ENCODE results near the gene ARFGEF2. TPM values are rescaled to one million over a fixed set of nuclear protein-coding genes. Genes with fewer than 3 reads are reported as not detected.
A peak's percentile ranks its signal among the peaks of the same experiment; 100 is the strongest.

Gene ARFGEF2
- polyA plus RNA-seq, 4 donors = 27.1 to 30.8 (median 28.9) TPM

DNA sequence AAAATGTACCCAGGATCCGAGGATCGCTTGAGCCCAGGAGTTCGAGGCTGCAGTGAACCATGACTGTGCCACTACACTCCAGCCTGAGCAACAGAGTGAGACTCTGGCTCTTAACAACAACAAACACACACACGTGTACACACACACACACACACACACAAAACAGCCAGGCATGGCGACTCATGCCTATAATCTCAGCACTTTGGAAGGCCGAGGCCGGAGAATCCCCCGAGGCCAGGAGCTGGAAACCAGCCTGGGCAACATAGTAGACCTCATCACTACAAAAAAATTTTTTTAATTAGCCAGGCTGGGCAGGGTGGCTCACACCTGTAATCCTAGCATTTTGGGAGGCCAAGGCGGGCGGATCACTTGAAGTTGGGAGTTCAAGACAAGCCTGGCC lies 23.3 kb upstream of the ARFGEF2 start:
- no peak for DNase-seq (ENCODE audit: low read depth in 4 of 4, low spot score in 3 of 4)

GRCh38 chr20:48898896-48899530 lies 22.5 kb upstream of the ARFGEF2 start:
- DNase-seq (ENCODE audit: low read depth in 4 of 4, low spot score in 3 of 4) = no peak

DNA sequence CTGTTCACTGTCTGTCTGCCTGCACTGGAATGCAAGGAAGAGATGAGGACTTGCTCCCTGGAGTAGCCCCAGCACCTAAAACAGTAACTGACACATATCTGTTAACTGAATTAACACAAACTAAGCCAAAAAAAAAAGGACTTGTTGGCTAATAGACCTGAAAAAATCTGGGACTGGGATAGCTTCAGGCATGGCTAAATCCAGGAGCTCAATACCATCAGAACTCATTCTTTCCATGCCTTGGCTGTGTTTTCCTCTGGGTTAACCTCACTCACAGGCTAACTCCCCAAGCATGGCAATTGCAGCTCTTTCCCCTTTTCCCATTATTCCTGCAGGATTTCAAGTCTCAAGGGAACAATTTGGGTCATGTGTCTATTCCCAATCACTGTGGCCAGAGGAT lies 21.6 kb upstream of the ARFGEF2 start:
- DNase-seq (ENCODE audit: low read depth in 4 of 4, low spot score in 3 of 4) = no peak

DNA sequence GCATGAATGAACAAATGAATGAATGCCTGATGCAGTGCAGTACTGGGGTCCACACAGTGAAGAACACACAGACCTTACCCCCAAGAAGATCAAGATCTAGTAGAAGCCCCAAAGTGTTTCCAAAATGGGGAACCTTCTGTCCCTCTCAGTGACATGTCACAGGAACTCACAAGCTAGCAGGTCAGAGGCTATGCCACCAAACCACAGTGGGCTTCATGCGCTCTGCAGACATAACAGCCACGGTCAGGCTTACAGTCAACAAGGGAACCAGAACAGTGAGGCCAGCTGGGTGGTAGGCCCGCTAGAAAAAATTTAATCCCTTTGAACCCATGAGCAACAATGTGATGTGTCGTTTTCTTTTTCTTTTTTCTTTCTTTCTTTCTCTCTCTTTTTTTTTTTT lies 20.2 kb upstream of the ARFGEF2 start:
- DNase-seq (ENCODE audit: low read depth in 4 of 4, low spot score in 3 of 4) = no peak

DNA sequence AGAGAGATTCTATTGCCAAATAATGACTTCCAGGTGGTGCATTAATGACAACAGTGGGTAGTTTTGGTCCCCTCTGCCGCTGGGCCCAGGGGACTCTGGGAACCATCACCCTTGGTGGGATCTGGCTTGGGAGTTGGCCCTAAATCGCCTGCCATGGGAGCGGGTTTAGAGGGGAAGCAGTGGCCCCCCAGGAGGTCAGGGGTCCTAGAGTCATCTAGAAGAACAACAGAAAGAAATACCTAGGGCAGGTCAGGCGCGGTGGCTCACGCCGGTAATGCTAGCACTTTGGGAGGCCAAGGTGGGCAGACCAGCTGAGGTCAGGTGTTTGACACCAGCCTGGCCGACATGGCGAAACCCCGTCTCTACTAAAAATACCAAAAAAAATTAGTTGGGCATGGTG lies 17.8 kb upstream of the ARFGEF2 start:
- no peak for DNase-seq (ENCODE audit: low read depth in 4 of 4, low spot score in 3 of 4)

- peak in 2 of 4 donors; percentile 36 to 50 for DNase-seq (ENCODE audit: low read depth in 4 of 4, low spot score in 3 of 4)
These were observed 16.8 kb upstream of the ARFGEF2 start for GRCh38 chr20:48904566-48905296.

DNA sequence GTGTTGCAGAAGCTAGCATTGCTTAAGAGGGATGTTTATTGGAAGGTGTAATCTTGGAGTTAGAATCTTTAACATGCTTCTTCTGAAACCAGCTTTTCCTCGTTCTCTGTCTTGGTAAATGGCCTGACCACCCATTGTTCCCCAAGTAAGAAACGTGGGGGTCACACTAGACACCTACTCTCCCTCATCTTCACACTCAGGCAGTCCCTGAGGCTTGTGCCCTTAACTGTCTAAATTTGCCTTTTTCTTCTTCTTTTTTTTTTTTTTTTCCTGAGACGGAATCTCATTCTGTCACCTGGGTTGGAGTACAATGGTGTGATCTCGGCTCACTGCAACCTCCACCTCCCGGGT lies 16.2 kb upstream of the ARFGEF2 start:
- DNase-seq (ENCODE audit: low read depth in 4 of 4, low spot score in 3 of 4) = no peak

GRCh38 chr20:48906221-48906877 lies 15.2 kb upstream of the ARFGEF2 start:
- DNase-seq (ENCODE audit: low read depth in 4 of 4, low spot score in 3 of 4) = no peak

- no peak for DNase-seq (ENCODE audit: low read depth in 4 of 4, low spot score in 3 of 4)
These were observed 12.7 kb upstream of the ARFGEF2 start for GRCh38 chr20:48908656-48909319.

DNA sequence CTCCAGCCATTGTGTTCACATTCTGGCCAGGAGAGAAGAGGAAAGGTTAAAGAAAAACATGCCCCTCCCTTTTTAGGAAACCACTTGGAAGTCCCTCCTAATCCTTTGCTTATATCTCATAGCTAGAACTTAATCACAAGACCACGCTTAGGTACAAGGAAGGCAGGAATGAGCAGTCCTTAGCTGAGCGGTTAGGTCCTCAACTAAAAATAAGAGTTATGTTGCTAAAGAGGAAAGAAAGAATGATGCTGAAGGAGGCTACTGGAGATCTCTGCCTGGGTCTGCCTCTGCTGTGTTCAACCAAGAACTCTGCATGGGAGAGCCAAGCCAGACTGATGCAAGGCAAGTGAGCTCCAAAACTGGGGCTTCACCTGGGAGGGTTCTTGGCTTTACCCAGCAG lies 11.6 kb upstream of the ARFGEF2 start:
- no peak for DNase-seq (ENCODE audit: low read depth in 4 of 4, low spot score in 3 of 4)

DNA sequence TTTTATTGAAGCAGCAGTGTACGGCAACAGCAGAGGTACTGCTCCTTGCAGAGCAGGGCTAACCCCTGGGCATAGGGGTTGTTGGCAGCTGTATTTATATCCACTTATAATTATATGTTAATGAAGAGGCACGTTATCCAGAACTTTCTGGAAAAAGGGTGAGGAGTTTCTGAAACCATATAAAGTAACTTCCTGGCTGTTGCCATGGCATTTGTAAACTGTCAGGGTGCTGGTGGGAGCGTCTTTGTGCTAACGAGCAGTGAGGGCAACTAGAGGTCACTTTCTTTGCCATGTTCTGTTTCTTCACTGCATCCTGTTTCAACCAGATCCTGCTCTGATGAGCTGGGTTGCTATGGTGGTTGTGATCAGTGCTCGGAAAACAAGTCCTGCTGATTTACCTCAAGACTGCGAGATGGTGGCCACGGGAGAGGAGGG lies 11.1 kb upstream of the ARFGEF2 start:
- no peak for DNase-seq (ENCODE audit: low read depth in 4 of 4, low spot score in 3 of 4)

DNA sequence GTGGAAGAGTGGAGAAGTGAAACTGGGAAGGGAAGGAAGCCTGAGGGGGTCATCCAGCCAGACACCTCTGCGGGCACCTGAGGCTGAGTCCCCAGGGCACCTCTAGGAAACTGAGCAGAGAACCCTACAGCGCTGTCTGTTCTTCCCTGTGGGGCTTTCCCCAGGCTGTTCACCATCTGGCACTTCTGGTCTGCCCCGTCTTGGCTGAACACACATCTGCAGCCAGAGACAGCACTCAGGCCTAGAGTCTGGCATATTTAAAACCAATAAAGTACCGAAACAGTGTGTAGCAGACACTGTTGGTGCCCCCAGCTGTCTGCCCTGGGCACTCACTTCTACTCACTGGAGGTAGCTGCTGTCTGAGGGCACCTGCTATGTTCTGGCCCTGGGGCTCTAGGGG lies 9.4 kb upstream of the ARFGEF2 start:
- no peak for DNase-seq (ENCODE audit: low read depth in 4 of 4, low spot score in 3 of 4)

- DNase-seq (ENCODE audit: low read depth in 4 of 4, low spot score in 3 of 4) = no peak
These were observed 4.8 kb upstream of the ARFGEF2 start for GRCh38 chr20:48916699-48917098.

DNA sequence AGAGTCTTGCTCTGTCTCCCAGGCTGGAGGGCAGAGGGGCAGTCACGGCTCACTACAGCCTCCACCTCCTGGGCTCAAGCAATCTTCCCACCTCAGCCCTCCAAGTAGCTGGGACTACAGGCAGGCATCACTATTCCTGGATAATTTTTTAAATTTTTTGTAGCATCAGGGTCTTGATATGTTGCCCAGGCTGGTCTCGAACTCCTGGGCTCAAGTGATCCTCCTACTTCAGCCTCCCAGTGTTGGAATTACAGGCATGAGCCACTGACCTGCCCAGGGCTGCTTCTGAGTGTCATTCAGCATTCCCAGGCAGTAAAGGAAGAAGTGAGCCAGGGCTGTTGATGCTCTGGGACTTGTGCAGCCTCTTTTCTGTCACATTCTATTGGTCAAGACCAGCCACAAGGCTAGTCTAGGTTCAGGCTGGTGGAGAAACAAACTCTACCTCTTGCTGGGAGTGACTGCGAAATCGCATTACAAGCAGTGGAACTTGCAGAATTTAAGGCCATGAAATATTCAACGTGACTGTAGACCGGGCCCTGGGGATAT lies 2.1 kb upstream of the ARFGEF2 start:
- DNase-seq (ENCODE audit: low read depth in 4 of 4, low spot score in 3 of 4) = no peak

- no peak for DNase-seq (ENCODE audit: low read depth in 4 of 4, low spot score in 3 of 4)
These were observed 1.5 kb upstream of the ARFGEF2 start for GRCh38 chr20:48919882-48920526.

DNA sequence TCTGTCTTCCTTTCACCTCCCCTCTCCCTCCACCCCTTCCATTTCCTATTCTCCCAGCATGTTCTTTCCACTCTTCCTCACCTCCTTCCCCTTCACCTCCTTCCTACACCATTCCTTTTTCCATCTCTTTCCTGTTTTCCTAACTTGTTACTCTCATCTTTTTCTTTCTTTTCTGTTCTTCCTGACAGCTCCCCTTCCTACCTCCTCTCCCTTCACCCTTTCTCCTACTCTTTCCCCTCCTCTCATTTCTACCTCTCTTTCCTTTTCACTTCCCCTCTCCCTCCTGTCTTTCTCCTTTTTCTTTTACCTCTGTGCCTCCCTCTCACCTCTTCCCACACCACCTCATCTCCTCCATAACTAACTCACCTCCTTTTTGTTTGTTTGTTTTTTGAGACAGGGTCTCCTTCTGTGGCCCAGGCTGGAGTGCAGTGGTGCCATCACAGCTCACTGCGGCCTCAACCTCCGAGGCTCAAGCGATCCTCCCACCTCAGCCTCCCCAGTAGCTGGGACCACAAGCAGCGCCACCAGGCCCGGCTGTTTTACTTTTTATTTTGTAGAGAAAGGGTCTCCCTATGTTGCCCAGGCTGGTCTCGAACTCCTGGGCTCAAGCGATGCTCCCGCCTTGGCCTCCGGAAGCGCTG lies 864 bp upstream of the ARFGEF2 start:
- DNase-seq (ENCODE audit: low read depth in 4 of 4, low spot score in 3 of 4) = no peak

- DNase-seq (ENCODE audit: low read depth in 4 of 4, low spot score in 3 of 4) = no peak
These were observed 641 bp downstream of the ARFGEF2 start for GRCh38 chr20:48921883-48922820.

DNA sequence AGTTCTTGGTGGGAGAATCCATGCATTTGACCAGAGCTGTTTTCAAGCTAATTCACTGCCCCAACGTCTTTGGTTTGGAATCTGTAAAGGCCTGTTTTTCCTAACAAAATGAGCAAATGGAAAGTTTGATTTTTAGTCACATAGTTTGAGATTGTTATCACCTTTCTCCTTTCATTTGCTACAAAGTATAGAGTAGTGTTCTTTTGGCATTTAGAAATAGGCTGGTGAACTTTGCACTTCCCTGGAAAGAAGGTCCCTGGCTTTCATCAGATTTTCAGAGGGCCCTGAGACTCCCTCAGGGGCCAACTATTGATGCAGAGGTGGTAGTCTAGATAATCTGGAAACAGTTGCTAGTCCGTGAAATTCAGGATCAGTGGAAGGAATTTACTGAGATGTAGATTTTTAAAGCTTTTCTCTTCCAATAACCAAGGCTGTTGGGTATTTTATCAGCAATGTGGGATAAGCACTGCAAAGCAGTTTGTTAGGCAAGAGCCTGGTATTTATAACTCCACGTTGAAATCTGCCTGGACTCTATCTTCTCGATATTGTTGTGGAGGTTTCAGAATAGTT lies 1.7 kb downstream of the ARFGEF2 start:
- DNase-seq (ENCODE audit: low read depth in 4 of 4, low spot score in 3 of 4) = no peak

DNA sequence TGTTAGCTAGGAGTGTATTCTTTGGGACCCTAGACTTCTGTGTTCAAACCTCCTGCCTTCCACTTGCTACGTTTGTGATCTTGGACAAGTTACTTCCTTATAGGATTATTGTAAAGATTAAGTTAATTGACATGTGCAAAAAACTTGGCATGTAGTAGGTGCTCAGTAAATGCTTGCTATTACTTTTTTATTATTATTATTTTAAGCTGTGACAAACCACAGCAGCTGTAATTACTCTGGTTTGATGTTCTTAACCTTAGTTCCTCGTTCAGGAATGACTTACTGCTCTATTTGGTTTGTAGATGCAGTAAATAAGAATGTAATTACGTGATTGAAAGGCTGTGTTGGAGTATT lies 3.2 kb downstream of the ARFGEF2 start:
- no peak for DNase-seq (ENCODE audit: low read depth in 4 of 4, low spot score in 3 of 4)
